Neural progenitor cell (in vitro differentiated cells): ENCODE measurements around the gene COL8A1. TPM values are rescaled to one million over a fixed set of nuclear protein-coding genes. Genes with fewer than 3 reads are reported as not detected.

Source experiments
- DNase-seq: peaks from one replicate; pipeline ENCODE4 v3.0.0-alpha.2; 2016; ENCODE audit warnings: low spot score
- H2AFZ ChIP-seq: fragments of 200-600 bp; sonication (generic); replicated peaks from 2 replicates; pipeline ENCODE4 v1.6.1; 2016; ENCODE audit warnings: antibody characterized with exemption
- H3F3A ChIP-seq: fragments of 200-600 bp; sonication (generic); 2 replicates; pipeline ENCODE4 v1.6.1; 2016; ENCODE audit warnings: antibody characterized with exemption, low read depth
- H3K27ac ChIP-seq: fragments of 200-600 bp; sonication (generic); 2 replicates; pipeline ENCODE4 v1.5.1; 2016; ENCODE audit warnings: mild to moderate bottlenecking
- H3K27me3 ChIP-seq: fragments of 200-600 bp; sonication (generic); 2 replicates; pipeline ENCODE4 v1.6.1; 2016; ENCODE audit warnings: mild to moderate bottlenecking, moderate library complexity
- H3K36me3 ChIP-seq: fragments of 200-600 bp; sonication (generic); 2 replicates; pipeline ENCODE4 v1.5.1; 2016
- H3K4me1 ChIP-seq: fragments of 200-600 bp; sonication (generic); 2 replicates; pipeline ENCODE4 v1.6.1; 2016; ENCODE audit warnings: mixed run types
- H3K4me2 ChIP-seq: fragments of 200-600 bp; sonication (generic); 2 replicates; pipeline ENCODE4 v1.6.1; 2016
- H3K4me3 ChIP-seq: fragments of 200-600 bp; sonication (generic); 2 replicates; pipeline ENCODE4 v1.5.1; 2016
- H3K79me2 ChIP-seq: fragments of 200-600 bp; sonication (generic); 2 replicates; pipeline ENCODE4 v1.6.1; 2016; ENCODE audit warnings: low read depth
- H3K9ac ChIP-seq: fragments of 200-600 bp; sonication (generic); 2 replicates; pipeline ENCODE4 v1.6.1; 2016
- H3K9me3 ChIP-seq: fragments of 200-600 bp; sonication (generic); 2 replicates; pipeline ENCODE4 v1.5.1; 2016; ENCODE audit warnings: low read depth
- H4K20me1 ChIP-seq: fragments of 200-600 bp; sonication (generic); 2 replicates; pipeline ENCODE4 v1.6.1; 2016; ENCODE audit warnings: low read depth
- H3K27ac Mint-ChIP-seq: 3 replicates; pipeline ENCODE4 v1.8.0; 2021; ENCODE audit warnings: mixed read lengths
- H3K27me3 Mint-ChIP-seq: 2 replicates; pipeline ENCODE4 v1.8.0; 2022; ENCODE audit warnings: low read depth, mild to moderate bottlenecking, inconsistent platforms, moderate library complexity, mixed read lengths; ENCODE audit not compliant: insufficient read depth
- H3K36me3 Mint-ChIP-seq: 3 replicates; pipeline ENCODE4 v1.8.0; 2021; ENCODE audit warnings: mixed read lengths
- H3K4me1 Mint-ChIP-seq: 3 replicates; pipeline ENCODE4 v1.8.0; 2021; ENCODE audit warnings: mixed read lengths
- H3K4me3 Mint-ChIP-seq: 3 replicates; pipeline ENCODE4 v1.8.0; 2021; ENCODE audit warnings: mild to moderate bottlenecking, moderate library complexity, mixed read lengths
- H3K9me3 Mint-ChIP-seq: 3 replicates; pipeline ENCODE4 v1.8.0; 2020; ENCODE audit warnings: mixed read lengths
- CTCF ChIP-seq: fragments of 200-600 bp; sonication (generic); IDR thresholded peaks from 2 replicates; pipeline ENCODE4 v1.5.1; 2017; ENCODE audit warnings: antibody characterized with exemption, mild to moderate bottlenecking
- EZH2 ChIP-seq: fragments of 200-600 bp; sonication (generic); IDR thresholded peaks from 2 replicates; pipeline ENCODE4 v1.6.1; 2017; ENCODE audit warnings: antibody characterized with exemption, mild to moderate bottlenecking, moderate library complexity
- EZH2phosphoT487 ChIP-seq: fragments of 200-600 bp; sonication (generic); IDR thresholded peaks from 2 replicates; pipeline ENCODE4 v1.6.1; 2017; ENCODE audit warnings: antibody characterized with exemption
- total RNA-seq: library from RNA; depleted of rRNA; stranded (reverse); fragments of >200 nt; gene quantifications from 2 replicates; pipeline ENCODE4 v1.2.3, GENCODE V29; 2015; ENCODE audit warnings: low replicate concordance

COL8A1 gene
- total RNA-seq, 1 donor from 2014 or later: not detected

DNA sequence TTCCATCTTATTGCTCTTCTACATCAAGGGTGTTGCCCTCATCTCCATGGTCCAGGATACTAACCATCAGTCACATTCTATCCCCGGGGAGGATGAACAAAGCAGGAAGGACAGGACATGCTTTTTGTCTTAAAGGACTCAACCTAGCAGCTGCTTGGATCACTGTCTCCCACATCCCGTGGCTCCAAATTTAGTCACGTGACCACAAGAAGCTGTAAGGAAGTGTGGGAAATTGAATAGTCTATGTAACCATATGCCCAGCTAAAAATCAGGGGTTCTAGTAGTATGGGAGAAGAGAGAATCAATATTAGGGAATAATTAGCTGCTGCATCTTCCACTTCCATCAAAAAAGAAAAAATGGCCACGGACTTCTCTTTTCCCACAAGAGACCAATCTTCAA, 161.0 kb downstream of the COL8A1 start:
- Histone ChIP-seq H2AFZ (no peak overlapping the region), H3K79me2 (no peaks in the 10 kb centered on the region), H4K20me1 (no peaks in the 10 kb centered on the region), H3K4me2 (no peak overlapping the region), H3K27ac (no peak overlapping the region), H3K9me3 (no peaks in the 10 kb centered on the region), H3F3A (no peaks in the 10 kb centered on the region), H3K36me3 (no peaks in the 10 kb centered on the region), H3K4me3 (no peak overlapping the region), H3K4me1 (no peaks in the 10 kb centered on the region), H3K9ac (no peak overlapping the region), H3K27me3 (no peaks in the 10 kb centered on the region)
- DNase-seq: no peak
- Mint-ChIP-seq H3K9me3 (peaks cover 3% of the 10 kb centered on the region), H3K4me3 (no peak overlapping the region), H3K27ac (no peak overlapping the region), H3K4me1 (no peaks in the 10 kb centered on the region), H3K36me3 (no peaks in the 10 kb centered on the region), H3K27me3 (no peaks in the 10 kb centered on the region)
- TF ChIP-seq EZH2 (no peak), CTCF (no peak), EZH2phosphoT487 (no peak)

DNA sequence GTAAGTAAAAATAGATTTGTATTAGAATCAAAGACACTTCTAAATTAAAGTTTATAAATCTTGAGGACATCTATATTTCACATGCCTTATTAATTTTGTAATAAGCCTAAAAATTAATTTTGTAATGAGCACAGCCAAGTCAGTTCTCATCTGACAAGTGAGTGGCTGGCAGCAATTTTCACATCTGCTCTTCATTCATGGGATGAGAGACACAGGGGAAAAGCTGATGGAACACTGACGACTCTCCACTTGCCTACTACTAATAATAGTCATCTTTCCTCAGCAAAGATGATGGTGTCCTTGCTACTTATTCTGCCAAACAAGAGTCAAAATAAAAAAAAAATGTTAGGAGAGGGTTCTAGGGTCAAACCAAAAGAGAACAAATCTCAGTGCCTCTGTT, 164.9 kb downstream of the COL8A1 start:
- Histone ChIP-seq H3K36me3 (no peaks in the 10 kb centered on the region), H3K9ac (no peak overlapping the region), H2AFZ (no peak overlapping the region), H3K4me1 (no peaks in the 10 kb centered on the region), H3K27me3 (no peaks in the 10 kb centered on the region), H3F3A (peaks cover 4% of the 10 kb centered on the region), H3K4me3 (no peak overlapping the region), H3K4me2 (no peak overlapping the region), H3K9me3 (no peaks in the 10 kb centered on the region), H3K79me2 (no peaks in the 10 kb centered on the region), H4K20me1 (no peaks in the 10 kb centered on the region), H3K27ac (no peak overlapping the region)
- Mint-ChIP-seq H3K27ac (no peak overlapping the region), H3K9me3 (peaks cover 16% of the 10 kb centered on the region), H3K27me3 (no peaks in the 10 kb centered on the region), H3K4me3 (no peak overlapping the region), H3K36me3 (peaks cover 6% of the 10 kb centered on the region), H3K4me1 (no peaks in the 10 kb centered on the region)
- DNase-seq: no peak
- no peak for TF ChIP-seq CTCF
- TF ChIP-seq EZH2phosphoT487: no peak
- TF ChIP-seq EZH2: no peak

DNA sequence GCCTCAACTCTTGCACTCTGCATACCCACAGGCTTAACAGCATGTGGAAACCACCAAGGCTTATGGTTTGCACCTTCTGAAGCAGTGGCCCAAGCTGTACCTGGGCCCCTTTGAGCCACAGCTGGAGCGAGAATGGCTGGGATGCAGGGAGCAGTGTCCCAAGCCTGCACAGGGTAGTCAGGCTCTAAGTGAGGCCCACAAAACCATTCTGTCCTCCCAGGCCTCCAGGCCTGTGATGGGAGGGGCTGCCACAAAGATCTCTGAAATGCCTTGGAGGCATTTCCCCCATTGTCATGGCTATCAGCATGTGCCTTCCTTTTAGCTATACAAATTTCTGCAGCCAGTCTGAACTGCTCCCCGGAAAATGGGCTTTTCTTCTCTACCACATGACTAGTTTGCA, 166.8 kb downstream of the COL8A1 start:
- no peaks in the 10 kb centered on the region for H3K36me3 ChIP-seq
- no peak overlapping the region for H3K27ac Mint-ChIP-seq

More for the DNA sequence above, 166.8 kb downstream of the COL8A1 start:
- Histone ChIP-seq H2AFZ (no peak overlapping the region), H3K9me3 (no peaks in the 10 kb centered on the region), H3K9ac (no peak overlapping the region), H4K20me1 (no peaks in the 10 kb centered on the region), H3K79me2 (no peaks in the 10 kb centered on the region), H3K4me2 (no peak overlapping the region), H3K4me1 (no peaks in the 10 kb centered on the region), H3F3A (peaks cover 4% of the 10 kb centered on the region), H3K4me3 (no peak overlapping the region), H3K27ac (no peak overlapping the region), H3K27me3 (no peaks in the 10 kb centered on the region)
- Mint-ChIP-seq H3K4me3 (no peak overlapping the region), H3K9me3 (peaks cover 16% of the 10 kb centered on the region), H3K36me3 (peaks cover 6% of the 10 kb centered on the region), H3K4me1 (no peaks in the 10 kb centered on the region), H3K27me3 (no peaks in the 10 kb centered on the region)
- TF ChIP-seq CTCF: no peak
- TF ChIP-seq EZH2: no peak
- TF ChIP-seq EZH2phosphoT487: no peak
- DNase-seq: no peak
